K562 (cell line): Measurements from ENCODE around the gene SPDYE4. TPM values are rescaled to one million over a fixed set of nuclear protein-coding genes. Genes with fewer than 3 reads are reported as not detected.
"Not testable (repeated sequence)": the region's sequence is repeated elsewhere in the genome, so short reads cannot be mapped to it uniquely, and the experiment has no call there.

Experiments used
- ATAC-seq: fragments of 200-7000 bp; cut with Tn5 transposase; 3 replicates; pipeline ENCODE4 v1.9.1; 2020; ENCODE audit warnings: moderate library complexity
- BruUV-seq: library from RNA; stranded (reverse); fragments of 400-500 nt; replicated peaks from 2 replicates; lab custom pipeline; 2021; lab: Mats Ljungman, UMichigan
- CTCF ChIA-PET: fragments of 300-600 bp; formaldehyde crosslinking; extraction: SDS; loops from one replicate; lab custom pipeline; 2021; ENCODE audit warnings: low intra/inter-chr PET ratio; lab: Yijun Ruan, JAX
- POLR2A ChIA-PET: fragments of 300-600, 350-650 bp; sonication (Branson Sonifier 250); formaldehyde crosslinking; extraction: SDS; loops from one replicate; lab custom pipeline; 2021; ENCODE audit warnings: antibody characterized with exemption, inconsistent platforms; lab: Yijun Ruan, JAX
- DNase-seq, 4 experiments: peaks; one replicate each; pipeline versions ENCODE4 v3.0.0 to v3.0.0-alpha.2; 2011 to 2018; ENCODE audit warnings: low spot score in 3 of 4, mixed read lengths in 3 of 4; ENCODE audit errors: extremely low read depth in 1 of 4
- FAIRE-seq: peaks from 2 replicates; lab custom pipeline; 2011; peaks lifted over from hg19 to GRCh38; lab: Jason Lieb, UNC
- H2AFZ ChIP-seq: 2 replicates; pipeline ENCODE4 v1.6.0; 2011; ENCODE audit warnings: low read depth, low read length, control low read depth, inconsistent platforms
- H3K27ac ChIP-seq: fragments of 200-600 bp; 3 replicates; pipeline ENCODE4 v1.8.0; 2011; ENCODE audit warnings: low read depth, mild to moderate bottlenecking, control low read depth, inconsistent platforms, low read length, moderate library complexity, mixed read lengths; ENCODE audit errors: extremely low read depth
- H3K27me3 ChIP-seq, 2 experiments: fragments of 300-600 bp in 1 of 2; 2 replicates in 1 of 2; 3 replicates in 1 of 2; pipeline versions ENCODE4 v1.6.0 to v1.8.0; 2011; ENCODE audit warnings: inconsistent platforms in 2 of 2, low read length in 2 of 2, mild to moderate bottlenecking in 1 of 2, mixed read lengths in 1 of 2, moderate library complexity in 1 of 2; ENCODE audit not compliant: control insufficient read depth in 2 of 2, insufficient read depth in 2 of 2
- H3K36me3 ChIP-seq: fragments of 300-600 bp; 3 replicates; pipeline ENCODE4 v1.8.0; 2011; ENCODE audit warnings: mild to moderate bottlenecking, low read length, inconsistent platforms; ENCODE audit not compliant: control insufficient read depth, insufficient read depth
- H3K4me1 ChIP-seq, 2 experiments: fragments of 200-600 bp in 1 of 2; replicated peaks in 1 of 2; 2 replicates in 1 of 2; 3 replicates in 1 of 2; pipeline versions ENCODE4 v1.5.1 to v1.8.0; 2011; ENCODE audit warnings: inconsistent platforms in 2 of 2, low read length in 2 of 2, mild to moderate bottlenecking in 1 of 2, mixed read lengths in 1 of 2, moderate library complexity in 1 of 2; ENCODE audit not compliant: control insufficient read depth in 2 of 2, insufficient read depth in 2 of 2
- H3K4me2 ChIP-seq: 2 replicates; pipeline ENCODE4 v1.6.1; 2011; ENCODE audit warnings: low read length, control low read depth, inconsistent platforms, mixed read lengths; ENCODE audit not compliant: insufficient read depth
- H3K4me3 ChIP-seq: fragments of 200-600 bp; sonication (generic), shearing (Covaris generic); 2 replicates; pipeline ENCODE4 v1.5.1; 2016; ENCODE audit warnings: control low read depth, inconsistent platforms
- H3K79me2 ChIP-seq: fragments of 200-600 bp; 3 replicates; pipeline ENCODE4 v1.8.0; 2011; ENCODE audit warnings: low read length, inconsistent platforms; ENCODE audit not compliant: control insufficient read depth, insufficient read depth
- H3K9ac ChIP-seq, 2 experiments: 2 replicates each; pipeline versions ENCODE4 v1.6.0 to v1.6.1; 2011; ENCODE audit warnings: low read depth in 2 of 2, low read length in 2 of 2, control low read depth in 1 of 2, inconsistent platforms in 1 of 2, mild to moderate bottlenecking in 1 of 2, mixed read lengths in 1 of 2; ENCODE audit not compliant: insufficient read depth in 1 of 2
- H3K9me1 ChIP-seq: one replicate; pipeline ENCODE4 v1.6.0; 2011; ENCODE audit warnings: inconsistent platforms, mild to moderate bottlenecking, low read length, moderate library complexity; ENCODE audit not compliant: control insufficient read depth, insufficient read depth
- H3K9me3 ChIP-seq: replicated peaks from 2 replicates; pipeline ENCODE4 v1.5.1; 2011; ENCODE audit warnings: low read depth, low read length, inconsistent platforms; ENCODE audit not compliant: control insufficient read depth, insufficient read depth
- H4K20me1 ChIP-seq: replicated peaks from 2 replicates; pipeline ENCODE4 v1.6.1; 2011; ENCODE audit warnings: low read length, inconsistent platforms, mixed read lengths; ENCODE audit not compliant: control insufficient read depth, insufficient read depth
- CTCF ChIP-seq, 3 experiments: IDR thresholded peaks in 2 of 3; conservative IDR thresholded peaks in 1 of 3; 2 replicates each; pipeline ENCODE4 v1.5.1; 2011 to 2012; ENCODE audit warnings: low read length in 3 of 3, mild to moderate bottlenecking in 3 of 3, control low read depth in 2 of 3, improper control_type of control experiment in 1 of 3, inconsistent platforms in 1 of 3, low read depth in 1 of 3, mixed read lengths in 1 of 3, moderate library complexity in 1 of 3; ENCODE audit not compliant: insufficient read depth in 2 of 3
- IRF9 ChIP-seq: fragments of 450-650 bp; IDR thresholded peaks from 2 replicates; pipeline ENCODE4 v1.6.1; 2016; ENCODE audit warnings: missing biosample characterization, missing genetic modification characterization
- RAD21 ChIP-seq, 2 experiments: fragments of 250-450 bp in 1 of 2; fragments of 450-650 bp in 1 of 2; sonication (Bioruptor Pico) in 1 of 2; formaldehyde crosslinking in 1 of 2; IDR thresholded peaks in 1 of 2; conservative IDR thresholded peaks in 1 of 2; 2 replicates each; pipeline versions ENCODE4 v1.4.0 to v1.8.0; 2020 to 2022; ENCODE audit warnings: mild to moderate bottlenecking in 2 of 2, moderate library complexity in 1 of 2
- WGBS: fragments of 100-300 bp; shearing (Covaris generic); methylation state at CpG from one replicate; pipeline ENCODE4 v1.1.6; 2016; ENCODE audit warnings: low coverage, mixed read lengths; ENCODE audit not compliant: insufficient coverage; ENCODE audit errors: missing lambda C conversion rate; 5-methylcytosine and 5-hydroxymethylcytosine counted together
- in situ Hi-C: fragments of 300-500 bp; cut with MboI; formaldehyde crosslinking; loops from 4 replicates; pipeline ENCODE4 v1.15.0; 2018; ENCODE audit warnings: inconsistent platforms, mixed read lengths
- intact Hi-C: fragments of 100-400 bp; cut with micrococcal nuclease; formaldehyde crosslinking; loops from 2 replicates; pipeline ENCODE4 v1.14.2; 2022
- polyA plus RNA-seq, 8 experiments: library from polyadenylated mRNA; depleted of rRNA in 4 of 8; stranded (reverse) in 5 of 8; unstranded in 3 of 8; fragments of >200 nt; fragmentation: Nextera tagmentation in 2 of 8; fragmentation: Illumina TruSeq in 1 of 8; extraction: Ambion mirVana in 2 of 8; extraction: Trizol in 1 of 8; gene quantifications; 2 replicates each; pipeline versions ENCODE4 v1.2.1 to v1.2.3, GENCODE V29; 2011 to 2014; ENCODE audit warnings: inconsistent platforms in 1 of 8, missing spikeins in 1 of 8
- total RNA-seq, 7 experiments: library from RNA; depleted of rRNA in 6 of 7; stranded (reverse); fragments of >200 nt in 6 of 7; fragmentation: Illumina TruSeq in 2 of 7; extraction: Trizol in 2 of 7; gene quantifications; 2 replicates each; pipeline versions ENCODE4 v1.2.1 to v1.2.3, GENCODE V29; 2011 to 2021; ENCODE audit warnings: low replicate concordance in 1 of 7

Gene SPDYE4
- total and polyA plus RNA-seq, 9 of the 15 experiments (the other 6 are each of a cell fraction or from before 2014, with no cell fraction given), result not detected

- H4K20me1 ChIP-seq, H3K27ac ChIP-seq, intact Hi-C loops, CTCF ChIA-PET, POLR2A ChIA-PET, DNase-seq, H2AFZ ChIP-seq, H3K36me3 ChIP-seq, BruUV-seq, H3K4me3 ChIP-seq, H3K4me2 ChIP-seq, H3K9me1 ChIP-seq, H3K79me2 ChIP-seq, H3K9ac ChIP-seq, FAIRE-seq, H3K9me3 ChIP-seq, ATAC-seq, H3K4me1 ChIP-seq, in situ Hi-C loops: not testable (repeated sequence)
- H3K27me3 ChIP-seq, result peaks cover 0 to 11% of the 10 kb centered on the region in 2 experiments; a peak in 1 of 5 replicates
- WGBS, result 0% methylated on average over 3 of the region's 10 CpGs
Observed at GRCh38 chr17:8805396-8805795, 47.0 kb upstream of the SPDYE4 start.

GRCh38 chr17:8803531-8804420 is 45.4 kb upstream of the SPDYE4 start:
- Histone ChIP-seq H3K9ac (no peak overlapping the region), H3K27me3 (peaks cover 0 to 17% of the 10 kb centered on the region in 2 experiments; a peak in 1 of 5 replicates), H3K4me1 (peaks cover 0 to 7% of the 10 kb centered on the region in 2 experiments; a peak in 2 of 5 replicates), H3K9me1 (no peaks in the 10 kb centered on the region), H3K27ac (no peak overlapping the region), H3K79me2 (no peaks in the 10 kb centered on the region), H3K4me3 (no peak overlapping the region), H3K9me3 (no peaks in the 10 kb centered on the region), H4K20me1 (no peaks in the 10 kb centered on the region), H2AFZ (no peak overlapping the region), H3K4me2 (no peak overlapping the region), H3K36me3 (no peaks in the 10 kb centered on the region)
- TF ChIP-seq IRF9 (no peak), CTCF (IDR thresholded peaks at IDR 0.05 in 2 of 3, conservative IDR thresholded peaks at IDR 0.05 in 1 of 3; ENCODE audit: insufficient read depth in 2 of 3, low read depth in 1 of 3, low read length in 3 of 3) (peak; percentile 23 to 34 (median 23); a peak in 2 of 6 replicates), RAD21 (CRISPR knock-in tag; conservative IDR thresholded peaks at IDR 0.05 in 1 of 2, IDR thresholded peaks at IDR 0.05 in 1 of 2) (peak; percentile 21 to 29; a peak in 1 of 4 replicates)
- CTCF ChIA-PET, result no interaction called here
- intact Hi-C loops (no loop called here), in situ Hi-C loops (no loop called here)
- DNase-seq (no peak), ATAC-seq (no peak), FAIRE-seq (no peak)
- POLR2A ChIA-PET, result interaction anchor here (0.7 kb wide), 1 partner anchor 29 kb away, joined by 3 read pairs; no protein-coding TSS in a partner anchor
- 4% methylated on average over 14 of the region's 19 CpGs for WGBS
- no TSS peak for BruUV-seq
